GM23338 (cell line): ENCODE results near the gene RPAP2. TPM values are rescaled to one million over a fixed set of nuclear protein-coding genes. Genes with fewer than 3 reads are reported as not detected.

ENCODE experiments used
- ATAC-seq: fragments of 200-7000 bp; cut with Tn5 transposase; 3 replicates; pipeline ENCODE4 v1.9.1; 2020
- DNase-seq: peaks from one replicate; pipeline ENCODE4 v3.0.0-alpha.2; 2015; ENCODE audit warnings: low spot score
- H2AFZ ChIP-seq: fragments of 200-600 bp; sonication (generic); 2 replicates; pipeline ENCODE4 v1.8.0; 2016; ENCODE audit warnings: antibody characterized with exemption, mild to moderate bottlenecking, moderate library complexity
- H3F3A ChIP-seq: fragments of 200-600 bp; sonication (generic); replicated peaks from 2 replicates; pipeline ENCODE4 v1.8.0; 2017; ENCODE audit warnings: antibody characterized with exemption, mixed run types, low read depth
- H3K27ac ChIP-seq: fragments of 200-600 bp; sonication (generic); 2 replicates; pipeline ENCODE4 v1.6.1; 2016; ENCODE audit warnings: low read depth
- H3K27me3 ChIP-seq: fragments of 200-600 bp; sonication (generic); 2 replicates; pipeline ENCODE4 v1.8.0; 2016; ENCODE audit warnings: mild to moderate bottlenecking, mixed run types, moderate library complexity; ENCODE audit not compliant: insufficient read depth
- H3K36me3 ChIP-seq: fragments of 200-600 bp; sonication (generic); 2 replicates; pipeline ENCODE4 v1.8.0; 2016; ENCODE audit warnings: mild to moderate bottlenecking; ENCODE audit not compliant: insufficient read depth
- H3K4me1 ChIP-seq: fragments of 200-600 bp; sonication (generic); 2 replicates; pipeline ENCODE4 v1.8.0; 2016; ENCODE audit warnings: mild to moderate bottlenecking, moderate library complexity; ENCODE audit not compliant: insufficient read depth
- H3K4me2 ChIP-seq: fragments of 200-600 bp; sonication (generic); 2 replicates; pipeline ENCODE4 v1.7.1; 2017; ENCODE audit warnings: mixed run types
- H3K4me3 ChIP-seq: fragments of 200-600 bp; sonication (generic); 2 replicates; pipeline ENCODE4 v1.6.1; 2016; ENCODE audit warnings: mixed run types
- H3K79me2 ChIP-seq: fragments of 200-600 bp; sonication (generic); replicated peaks from 2 replicates; pipeline ENCODE4 v1.8.0; 2017; ENCODE audit warnings: mild to moderate bottlenecking; ENCODE audit not compliant: insufficient read depth
- H3K9me2 ChIP-seq: fragments of 200-600 bp; sonication (generic); 2 replicates; pipeline ENCODE4 v1.8.0; 2017; ENCODE audit not compliant: insufficient read depth
- H4K20me1 ChIP-seq: fragments of 200-600 bp; sonication (generic); replicated peaks from 2 replicates; pipeline ENCODE4 v1.8.0; 2017; ENCODE audit warnings: mild to moderate bottlenecking; ENCODE audit not compliant: insufficient read depth
- H3K27ac Mint-ChIP-seq: 2 replicates; pipeline ENCODE4 v1.8.0; 2020; ENCODE audit warnings: inconsistent platforms, mild to moderate bottlenecking, moderate library complexity, mixed read lengths
- H3K27me3 Mint-ChIP-seq: 3 replicates; pipeline ENCODE4 v1.8.0; 2022; ENCODE audit warnings: low read depth, mild to moderate bottlenecking, moderate library complexity, mixed read lengths, inconsistent platforms; ENCODE audit not compliant: insufficient read depth, poor library complexity
- H3K36me3 Mint-ChIP-seq: 3 replicates; pipeline ENCODE4 v1.8.0; 2021; ENCODE audit warnings: low read depth, mild to moderate bottlenecking, inconsistent platforms, moderate library complexity, mixed read lengths
- H3K4me1 Mint-ChIP-seq: 3 replicates; pipeline ENCODE4 v1.8.0; 2020; ENCODE audit warnings: mild to moderate bottlenecking, inconsistent platforms, mixed read lengths
- H3K4me3 Mint-ChIP-seq: 3 replicates; pipeline ENCODE4 v1.8.0; 2021; ENCODE audit warnings: moderate library complexity, mild to moderate bottlenecking, inconsistent platforms, mixed read lengths
- H3K9me3 Mint-ChIP-seq: 3 replicates; pipeline ENCODE4 v1.8.0; 2020; ENCODE audit warnings: moderate library complexity, mild to moderate bottlenecking, inconsistent platforms, mixed read lengths
- CREB1 ChIP-seq: fragments of 250-450 bp; sonication (Bioruptor Pico); IDR thresholded peaks from 2 replicates; pipeline ENCODE4 v1.5.0; 2020; ENCODE audit warnings: low read depth, mild to moderate bottlenecking, moderate library complexity
- ETS1 ChIP-seq: IDR thresholded peaks from 2 replicates; pipeline ENCODE4 v1.6.1; 2016; ENCODE audit warnings: antibody characterized with exemption
- EZH2 ChIP-seq: fragments of 200-600 bp; sonication (generic); IDR thresholded peaks from one replicate; pipeline ENCODE4 v1.8.0; 2017; ENCODE audit warnings: antibody characterized with exemption, mild to moderate bottlenecking, low read depth; ENCODE audit not compliant: unreplicated experiment
- EZH2phosphoT487 ChIP-seq: fragments of 200-600 bp; sonication (generic); IDR thresholded peaks from one replicate; pipeline ENCODE4 v1.8.1; 2018; ENCODE audit warnings: antibody characterized with exemption; ENCODE audit not compliant: unreplicated experiment
- JUNB ChIP-seq: IDR thresholded peaks from one replicate; pipeline ENCODE4 v1.6.1; 2016; ENCODE audit warnings: antibody characterized with exemption; ENCODE audit not compliant: unreplicated experiment
- NANOG ChIP-seq: IDR thresholded peaks from 2 replicates; pipeline ENCODE4 v1.6.1; 2016; ENCODE audit warnings: antibody characterized with exemption, borderline replicate concordance
- POLR2AphosphoS5 ChIP-seq: IDR thresholded peaks from 2 replicates; pipeline ENCODE4 v1.6.1; 2016; ENCODE audit warnings: antibody characterized with exemption, low read depth
- REST ChIP-seq: IDR thresholded peaks from one replicate; pipeline ENCODE4 v1.6.1; 2018; ENCODE audit warnings: antibody characterized with exemption; ENCODE audit not compliant: unreplicated experiment
- STAT1 ChIP-seq: IDR thresholded peaks from one replicate; pipeline ENCODE4 v1.6.1; 2016; ENCODE audit warnings: antibody characterized with exemption; ENCODE audit not compliant: unreplicated experiment
- ZNF114 ChIP-seq: fragments of 250-450 bp; sonication (Bioruptor Pico); IDR thresholded peaks from 2 replicates; pipeline ENCODE4 v1.5.0; 2020; ENCODE audit warnings: mild to moderate bottlenecking, moderate library complexity
- ZNF331 ChIP-seq: fragments of 250-450 bp; sonication (Bioruptor Pico); IDR thresholded peaks from 2 replicates; pipeline ENCODE4 v1.5.0; 2020; ENCODE audit warnings: low read depth, mild to moderate bottlenecking, moderate library complexity
- polyA plus RNA-seq: library from polyadenylated mRNA; unstranded; fragments of >200 nt; fragmentation: Nextera tagmentation; extraction: Ambion mirVana; gene quantifications from 2 replicates; pipeline ENCODE4 v1.2.1, GENCODE V29; 2016
- total RNA-seq: library from RNA; depleted of rRNA; stranded (reverse); fragments of >200 nt; shearing (Covaris generic); gene quantifications from 2 replicates; pipeline ENCODE4 v1.2.3, GENCODE V29; 2014
- TF ChIP-seq, protein P1 (sequence below): fragments of 250-450 bp; sonication (Bioruptor Pico); IDR thresholded peaks from 2 replicates; pipeline ENCODE4 v1.5.0; 2020; ENCODE audit warnings: mild to moderate bottlenecking, moderate library complexity
- TF ChIP-seq, protein P2 (sequence below), 2 experiments: fragments of 200-600 bp in 1 of 2; sonication (generic) in 1 of 2; conservative IDR thresholded peaks; 2 replicates each; pipeline versions ENCODE4 v1.5.1 to v1.6.1; 2016 to 2017; ENCODE audit warnings: antibody characterized with exemption in 2 of 2, low read depth in 2 of 2, mild to moderate bottlenecking in 2 of 2, moderate library complexity in 1 of 2

Gene RPAP2
- total and polyA plus RNA-seq, 2 experiments from 2014 or later = 26.6 to 30.4 TPM

DNA sequence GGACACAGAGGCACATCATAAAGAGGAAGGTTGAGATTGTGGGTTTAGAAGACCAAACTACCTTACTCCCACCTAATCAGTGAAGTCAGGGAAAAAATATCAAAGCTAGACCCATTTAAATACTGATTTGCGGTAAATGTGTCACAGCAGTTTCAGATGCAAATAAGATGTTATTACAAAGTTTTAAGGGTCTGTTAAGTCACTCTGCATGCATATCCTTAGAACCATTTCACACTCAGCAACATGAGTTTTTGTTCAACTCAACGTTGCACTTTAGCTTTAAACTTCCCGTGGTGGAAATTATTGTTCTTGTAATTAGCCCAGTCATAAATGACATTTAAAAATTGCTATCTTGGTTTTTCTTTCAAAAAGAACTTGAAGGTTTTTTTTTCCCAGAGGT lies 34.8 kb downstream of the RPAP2 start:
- H3K4me3 Mint-ChIP-seq = no peak overlapping the region
- TF ChIP-seq REST (no peak), ETS1 (no peak), EZH2 (no peak), POLR2AphosphoS5 (no peak), CREB1 (CRISPR knock-in tag) (no peak), NANOG (no peak), ZNF331 (CRISPR knock-in tag) (no peak), JUNB (no peak), EZH2phosphoT487 (no peak), ZNF114 (CRISPR knock-in tag) (no peak), STAT1 (no peak)
- TF ChIP-seq, protein P1, sequence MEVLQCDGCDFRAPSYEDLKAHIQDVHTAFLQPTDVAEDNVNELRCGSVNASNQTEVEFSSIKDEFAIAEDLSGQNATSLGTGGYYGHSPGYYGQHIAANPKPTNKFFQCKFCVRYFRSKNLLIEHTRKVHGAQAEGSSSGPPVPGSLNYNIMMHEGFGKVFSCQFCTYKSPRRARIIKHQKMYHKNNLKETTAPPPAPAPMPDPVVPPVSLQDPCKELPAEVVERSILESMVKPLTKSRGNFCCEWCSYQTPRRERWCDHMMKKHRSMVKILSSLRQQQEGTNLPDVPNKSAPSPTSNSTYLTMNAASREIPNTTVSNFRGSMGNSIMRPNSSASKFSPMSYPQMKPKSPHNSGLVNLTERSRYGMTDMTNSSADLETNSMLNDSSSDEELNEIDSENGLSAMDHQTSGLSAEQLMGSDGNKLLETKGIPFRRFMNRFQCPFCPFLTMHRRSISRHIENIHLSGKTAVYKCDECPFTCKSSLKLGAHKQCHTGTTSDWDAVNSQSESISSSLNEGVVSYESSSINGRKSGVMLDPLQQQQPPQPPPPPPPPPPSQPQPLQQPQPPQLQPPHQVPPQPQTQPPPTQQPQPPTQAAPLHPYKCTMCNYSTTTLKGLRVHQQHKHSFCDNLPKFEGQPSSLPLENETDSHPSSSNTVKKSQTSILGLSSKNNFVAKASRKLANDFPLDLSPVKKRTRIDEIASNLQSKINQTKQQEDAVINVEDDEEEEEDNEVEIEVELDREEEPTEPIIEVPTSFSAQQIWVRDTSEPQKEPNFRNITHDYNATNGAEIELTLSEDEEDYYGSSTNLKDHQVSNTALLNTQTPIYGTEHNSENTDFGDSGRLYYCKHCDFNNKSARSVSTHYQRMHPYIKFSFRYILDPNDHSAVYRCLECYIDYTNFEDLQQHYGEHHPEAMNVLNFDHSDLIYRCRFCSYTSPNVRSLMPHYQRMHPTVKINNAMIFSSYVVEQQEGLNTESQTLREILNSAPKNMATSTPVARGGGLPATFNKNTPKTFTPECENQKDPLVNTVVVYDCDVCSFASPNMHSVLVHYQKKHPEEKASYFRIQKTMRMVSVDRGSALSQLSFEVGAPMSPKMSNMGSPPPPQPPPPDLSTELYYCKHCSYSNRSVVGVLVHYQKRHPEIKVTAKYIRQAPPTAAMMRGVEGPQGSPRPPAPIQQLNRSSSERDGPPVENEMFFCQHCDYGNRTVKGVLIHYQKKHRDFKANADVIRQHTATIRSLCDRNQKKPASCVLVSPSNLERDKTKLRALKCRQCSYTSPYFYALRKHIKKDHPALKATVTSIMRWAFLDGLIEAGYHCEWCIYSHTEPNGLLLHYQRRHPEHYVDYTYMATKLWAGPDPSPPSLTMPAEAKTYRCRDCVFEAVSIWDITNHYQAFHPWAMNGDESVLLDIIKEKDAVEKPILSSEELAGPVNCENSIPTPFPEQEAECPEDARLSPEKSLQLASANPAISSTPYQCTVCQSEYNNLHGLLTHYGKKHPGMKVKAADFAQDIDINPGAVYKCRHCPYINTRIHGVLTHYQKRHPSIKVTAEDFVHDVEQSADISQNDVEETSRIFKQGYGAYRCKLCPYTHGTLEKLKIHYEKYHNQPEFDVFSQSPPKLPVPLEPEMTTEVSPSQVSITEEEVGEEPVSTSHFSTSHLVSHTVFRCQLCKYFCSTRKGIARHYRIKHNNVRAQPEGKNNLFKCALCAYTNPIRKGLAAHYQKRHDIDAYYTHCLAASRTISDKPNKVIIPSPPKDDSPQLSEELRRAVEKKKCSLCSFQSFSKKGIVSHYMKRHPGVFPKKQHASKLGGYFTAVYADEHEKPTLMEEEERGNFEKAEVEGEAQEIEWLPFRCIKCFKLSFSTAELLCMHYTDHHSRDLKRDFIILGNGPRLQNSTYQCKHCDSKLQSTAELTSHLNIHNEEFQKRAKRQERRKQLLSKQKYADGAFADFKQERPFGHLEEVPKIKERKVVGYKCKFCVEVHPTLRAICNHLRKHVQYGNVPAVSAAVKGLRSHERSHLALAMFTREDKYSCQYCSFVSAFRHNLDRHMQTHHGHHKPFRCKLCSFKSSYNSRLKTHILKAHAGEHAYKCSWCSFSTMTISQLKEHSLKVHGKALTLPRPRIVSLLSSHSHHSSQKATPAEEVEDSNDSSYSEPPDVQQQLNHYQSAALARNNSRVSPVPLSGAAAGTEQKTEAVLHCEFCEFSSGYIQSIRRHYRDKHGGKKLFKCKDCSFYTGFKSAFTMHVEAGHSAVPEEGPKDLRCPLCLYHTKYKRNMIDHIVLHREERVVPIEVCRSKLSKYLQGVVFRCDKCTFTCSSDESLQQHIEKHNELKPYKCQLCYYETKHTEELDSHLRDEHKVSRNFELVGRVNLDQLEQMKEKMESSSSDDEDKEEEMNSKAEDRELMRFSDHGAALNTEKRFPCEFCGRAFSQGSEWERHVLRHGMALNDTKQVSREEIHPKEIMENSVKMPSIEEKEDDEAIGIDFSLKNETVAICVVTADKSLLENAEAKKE = no peak
- TF ChIP-seq, protein P2, sequence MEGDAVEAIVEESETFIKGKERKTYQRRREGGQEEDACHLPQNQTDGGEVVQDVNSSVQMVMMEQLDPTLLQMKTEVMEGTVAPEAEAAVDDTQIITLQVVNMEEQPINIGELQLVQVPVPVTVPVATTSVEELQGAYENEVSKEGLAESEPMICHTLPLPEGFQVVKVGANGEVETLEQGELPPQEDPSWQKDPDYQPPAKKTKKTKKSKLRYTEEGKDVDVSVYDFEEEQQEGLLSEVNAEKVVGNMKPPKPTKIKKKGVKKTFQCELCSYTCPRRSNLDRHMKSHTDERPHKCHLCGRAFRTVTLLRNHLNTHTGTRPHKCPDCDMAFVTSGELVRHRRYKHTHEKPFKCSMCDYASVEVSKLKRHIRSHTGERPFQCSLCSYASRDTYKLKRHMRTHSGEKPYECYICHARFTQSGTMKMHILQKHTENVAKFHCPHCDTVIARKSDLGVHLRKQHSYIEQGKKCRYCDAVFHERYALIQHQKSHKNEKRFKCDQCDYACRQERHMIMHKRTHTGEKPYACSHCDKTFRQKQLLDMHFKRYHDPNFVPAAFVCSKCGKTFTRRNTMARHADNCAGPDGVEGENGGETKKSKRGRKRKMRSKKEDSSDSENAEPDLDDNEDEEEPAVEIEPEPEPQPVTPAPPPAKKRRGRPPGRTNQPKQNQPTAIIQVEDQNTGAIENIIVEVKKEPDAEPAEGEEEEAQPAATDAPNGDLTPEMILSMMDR (conservative IDR thresholded peaks at IDR 0.05; ENCODE audit: low read depth in 2 of 2) = no peak
- no peak overlapping the region for H3K27ac Mint-ChIP-seq
- H3K27me3 Mint-ChIP-seq = no peaks in the 10 kb centered on the region
- ATAC-seq (no peak), DNase-seq (no peak)
- no peak overlapping the region for H3K27ac ChIP-seq
- no peaks in the 10 kb centered on the region for H3K79me2 ChIP-seq
- no peak overlapping the region for H3K4me2 ChIP-seq
- no peak overlapping the region for H2AFZ ChIP-seq
- no peaks in the 10 kb centered on the region for H4K20me1 ChIP-seq
- no peak overlapping the region for H3K4me3 ChIP-seq
- H3K9me2 ChIP-seq = no peaks in the 10 kb centered on the region; the same call in 1 of the 2 replicates
- H3F3A ChIP-seq = no peaks in the 10 kb centered on the region
- H3K36me3 ChIP-seq = peaks cover 11% of the 10 kb centered on the region; the same call in 1 of the 2 replicates
- H3K27me3 ChIP-seq = no peaks in the 10 kb centered on the region
- peaks cover 1% of the 10 kb centered on the region; the same call in 1 of the 3 replicates for H3K9me3 Mint-ChIP-seq
- H3K36me3 Mint-ChIP-seq = peaks cover 41% of the 10 kb centered on the region
- peaks cover 2% of the 10 kb centered on the region; the same call in 1 of the 3 replicates for H3K4me1 Mint-ChIP-seq
- no peaks in the 10 kb centered on the region for H3K4me1 ChIP-seq
